Astrocyte (in vitro differentiated cells and primary cell): ENCODE results near the gene RSKR. TPM values are rescaled to one million over a fixed set of nuclear protein-coding genes. Genes with fewer than 3 reads are reported as not detected.

Source experiments
- DNase-seq: peaks from one replicate; pipeline ENCODE4 v3.0.0-alpha.2; 2010; ENCODE audit warnings: low read depth
- FAIRE-seq: peaks from 2 replicates; lab custom pipeline; 2011; peaks lifted over from hg19 to GRCh38; lab: Jason Lieb, UNC
- H2AFZ ChIP-seq: 2 replicates; pipeline ENCODE4 v1.6.0; 2012; ENCODE audit warnings: low read depth, low read length, inconsistent platforms
- H3K27ac ChIP-seq: 2 replicates; pipeline ENCODE4 v1.5.1; 2011; ENCODE audit warnings: low read depth, low read length, inconsistent platforms
- H3K27me3 ChIP-seq: 2 replicates; pipeline ENCODE4 v1.6.0; 2011; ENCODE audit warnings: low read length, inconsistent platforms; ENCODE audit not compliant: insufficient read depth
- H3K36me3 ChIP-seq: 2 replicates; pipeline ENCODE4 v1.5.1; 2011; ENCODE audit warnings: low read length, inconsistent platforms; ENCODE audit not compliant: insufficient read depth
- H3K4me1 ChIP-seq: 2 replicates; pipeline ENCODE4 v1.5.1; 2011; ENCODE audit warnings: low read length, inconsistent platforms; ENCODE audit not compliant: insufficient read depth
- H3K4me2 ChIP-seq: 2 replicates; pipeline ENCODE4 v1.6.0; 2012; ENCODE audit warnings: low read length, inconsistent platforms
- H3K4me3 ChIP-seq: 2 replicates; pipeline ENCODE4 v1.5.1; 2011; ENCODE audit warnings: low read depth, mild to moderate bottlenecking, low read length, inconsistent platforms; ENCODE audit not compliant: insufficient read depth
- H3K79me2 ChIP-seq: 2 replicates; pipeline ENCODE4 v1.6.0; 2012; ENCODE audit warnings: mild to moderate bottlenecking, low read length, inconsistent platforms; ENCODE audit not compliant: insufficient read depth
- H3K9ac ChIP-seq: 2 replicates; pipeline ENCODE4 v1.6.0; 2012; ENCODE audit warnings: mild to moderate bottlenecking, low read length, inconsistent platforms
- H3K9me3 ChIP-seq: 2 replicates; pipeline ENCODE4 v1.5.1; 2012; ENCODE audit warnings: low read depth, mild to moderate bottlenecking, low read length, inconsistent platforms; ENCODE audit not compliant: insufficient read depth
- H4K20me1 ChIP-seq: 2 replicates; pipeline ENCODE4 v1.6.0; 2012; ENCODE audit warnings: low read length, inconsistent platforms; ENCODE audit not compliant: insufficient read depth
- H3K27ac Mint-ChIP-seq: one replicate; pipeline ENCODE4 v1.8.0; 2021; ENCODE audit warnings: mild to moderate bottlenecking, mixed read lengths; ENCODE audit not compliant: unreplicated experiment
- H3K27me3 Mint-ChIP-seq: one replicate; pipeline ENCODE4 v1.8.0; 2021; ENCODE audit warnings: low read depth, mixed read lengths; ENCODE audit not compliant: unreplicated experiment
- H3K36me3 Mint-ChIP-seq: one replicate; pipeline ENCODE4 v1.8.0; 2021; ENCODE audit warnings: low read depth, mixed read lengths; ENCODE audit not compliant: unreplicated experiment
- H3K4me1 Mint-ChIP-seq: one replicate; pipeline ENCODE4 v1.8.0; 2021; ENCODE audit warnings: low read depth, mixed read lengths; ENCODE audit not compliant: unreplicated experiment
- H3K4me3 Mint-ChIP-seq: one replicate; pipeline ENCODE4 v1.8.0; 2021; ENCODE audit warnings: mild to moderate bottlenecking, moderate library complexity, mixed read lengths; ENCODE audit not compliant: unreplicated experiment
- H3K9me3 Mint-ChIP-seq: one replicate; pipeline ENCODE4 v1.8.0; 2021; ENCODE audit warnings: mild to moderate bottlenecking, mixed read lengths; ENCODE audit not compliant: unreplicated experiment
- CTCF ChIP-seq: IDR thresholded peaks from 2 replicates; pipeline ENCODE4 v1.5.1; 2011; ENCODE audit warnings: low read depth, mild to moderate bottlenecking, inconsistent platforms, low read length, moderate library complexity; ENCODE audit not compliant: insufficient read depth
- EZH2 ChIP-seq: IDR thresholded peaks from 2 replicates; pipeline ENCODE4 v1.6.1; 2012; ENCODE audit warnings: mild to moderate bottlenecking, low read length, inconsistent platforms; ENCODE audit not compliant: insufficient read depth
- total RNA-seq: library from RNA; stranded (reverse); gene quantifications from 2 replicates; pipeline ENCODE4 v1.2.1, GENCODE V29; 2021

RSKR gene
- total RNA-seq, 1 donor from 2014 or later: 13.5 TPM

GRCh38 chr17:28626818-28627217 is 12.8 kb upstream of the RSKR start:
- Histone ChIP-seq H3K9ac (no peak overlapping the region), H3K4me1 (no peaks in the 10 kb centered on the region), H3K79me2 (peaks cover 3% of the 10 kb centered on the region), H2AFZ (no peak overlapping the region), H3K27me3 (no peaks in the 10 kb centered on the region), H3K9me3 (no peaks in the 10 kb centered on the region), H3K36me3 (peaks cover 53% of the 10 kb centered on the region), H3K4me3 (no peak overlapping the region), H3K4me2 (no peak overlapping the region), H4K20me1 (peaks cover 21% of the 10 kb centered on the region), H3K27ac (no peak overlapping the region)
- Mint-ChIP-seq H3K9me3 (no peaks in the 10 kb centered on the region), H3K4me3 (no peak overlapping the region), H3K27ac (no peak overlapping the region), H3K4me1 (no peaks in the 10 kb centered on the region), H3K27me3 (no peaks in the 10 kb centered on the region), H3K36me3 (peaks cover 26% of the 10 kb centered on the region)
- DNase-seq (no peak), FAIRE-seq (no peak)
- TF ChIP-seq CTCF (no peak), EZH2 (no peak)

GRCh38 chr17:28624148-28624547 is 10.2 kb upstream of the RSKR start:
- peaks cover 66% of the 10 kb centered on the region for H3K36me3 ChIP-seq
- H3K27me3 ChIP-seq: no peaks in the 10 kb centered on the region
- H3K4me2 ChIP-seq: no peak overlapping the region
- H3K4me3 Mint-ChIP-seq: no peak overlapping the region
- H3K27me3 Mint-ChIP-seq: no peaks in the 10 kb centered on the region
- peaks cover 19% of the 10 kb centered on the region for H4K20me1 ChIP-seq
- no peaks in the 10 kb centered on the region for H3K4me1 ChIP-seq
- no peak overlapping the region for H3K27ac ChIP-seq
- no peak for TF ChIP-seq CTCF
- TF ChIP-seq EZH2: no peak
- H3K4me1 Mint-ChIP-seq: no peaks in the 10 kb centered on the region
- H3K9me3 Mint-ChIP-seq: no peaks in the 10 kb centered on the region
- no peak overlapping the region for H3K27ac Mint-ChIP-seq
- FAIRE-seq (no peak), DNase-seq (no peak)
- H2AFZ ChIP-seq: no peak overlapping the region
- no peak overlapping the region for H3K4me3 ChIP-seq
- H3K9me3 ChIP-seq: no peaks in the 10 kb centered on the region
- H3K9ac ChIP-seq: no peak overlapping the region
- H3K36me3 Mint-ChIP-seq: peaks cover 36% of the 10 kb centered on the region
- H3K79me2 ChIP-seq: peaks cover 3% of the 10 kb centered on the region

GRCh38 chr17:28623696-28624095 is 9.7 kb upstream of the RSKR start:
- Histone ChIP-seq H3K4me3 (no peak overlapping the region), H3K4me1 (no peaks in the 10 kb centered on the region)
- no peak overlapping the region for H3K4me3 Mint-ChIP-seq

More at GRCh38 chr17:28623696-28624095, 9.7 kb upstream of the RSKR start:
- no peak for DNase-seq
- no peak overlapping the region for H2AFZ ChIP-seq
- peaks cover 3% of the 10 kb centered on the region for H3K79me2 ChIP-seq
- peaks cover 70% of the 10 kb centered on the region for H3K36me3 ChIP-seq
- no peaks in the 10 kb centered on the region for H3K9me3 ChIP-seq
- no peak for FAIRE-seq
- no peak overlapping the region for H3K4me2 ChIP-seq
- no peaks in the 10 kb centered on the region for H3K4me1 Mint-ChIP-seq
- H3K9ac ChIP-seq: no peak overlapping the region
- H3K36me3 Mint-ChIP-seq: peaks cover 37% of the 10 kb centered on the region
- TF ChIP-seq CTCF (no peak), EZH2 (no peak)
- H3K27me3 Mint-ChIP-seq: no peaks in the 10 kb centered on the region
- H4K20me1 ChIP-seq: peaks cover 19% of the 10 kb centered on the region
- no peaks in the 10 kb centered on the region for H3K9me3 Mint-ChIP-seq
- H3K27ac ChIP-seq: no peak overlapping the region
- H3K27me3 ChIP-seq: no peaks in the 10 kb centered on the region
- no peak overlapping the region for H3K27ac Mint-ChIP-seq
